ENCODE results near the gene CDC42EP4. TPM values are rescaled to one million over a fixed set of nuclear protein-coding genes. Genes with fewer than 3 reads are reported as not detected.
"Not testable (repeated sequence)": the region's sequence is repeated elsewhere in the genome, so short reads cannot be mapped to it uniquely, and the experiment has no call there.

CDC42EP4 gene
- total RNA-seq, 4 donors from 2014 or later: 33.0 to 94.6 (median 69.7) TPM

DNA sequence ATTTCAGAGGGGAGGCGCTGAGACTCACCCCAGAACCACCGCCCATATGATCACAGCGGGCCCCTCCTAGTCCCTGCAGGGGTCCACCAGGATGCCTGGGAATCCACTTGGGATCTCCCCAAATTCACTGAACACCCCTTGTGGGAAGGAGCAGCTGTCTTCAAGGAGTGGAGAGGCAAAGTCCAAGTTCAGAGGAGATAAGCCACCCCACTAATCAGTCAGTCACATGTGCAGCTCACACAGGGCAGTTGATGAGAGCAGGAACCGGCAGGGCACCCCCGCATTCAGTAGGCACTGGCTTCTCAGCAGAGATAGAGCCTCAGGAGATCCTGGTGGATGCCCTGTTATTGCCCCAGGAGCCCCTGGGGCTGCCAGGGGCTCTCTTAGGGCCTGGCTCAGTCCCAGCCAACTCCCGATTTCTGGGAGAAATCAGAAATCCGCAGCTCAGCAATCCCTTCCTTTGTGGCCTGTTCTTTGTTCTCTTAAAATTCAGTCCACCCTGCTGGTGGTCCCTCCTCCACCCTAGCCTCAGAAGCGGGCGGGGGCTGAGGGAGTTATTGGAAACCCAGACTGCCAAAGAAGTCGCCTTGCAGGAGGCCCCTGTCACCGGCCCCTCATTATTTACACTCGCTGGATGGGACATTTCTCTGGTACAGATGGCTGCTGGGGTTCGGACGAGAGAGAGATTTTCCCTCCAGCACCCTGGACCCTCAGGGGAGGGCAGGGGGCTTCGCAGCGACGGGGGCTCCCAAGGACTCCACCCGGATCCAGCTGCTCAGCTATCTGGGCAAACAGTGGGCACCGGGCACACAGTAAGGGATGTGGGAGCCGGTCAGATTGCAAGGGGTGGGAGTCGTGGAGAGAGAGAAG lies 1.8 kb downstream of the CDC42EP4 start:
- DNase-seq (ENCODE audit: low spot score in 2 of 2): no peak
- H3K4me3 ChIP-seq (ENCODE audit: low read depth, poor library complexity, severe bottlenecking): peak overlapping the region; percentile 81
- intact Hi-C loops (cut with DNase I; ENCODE audit: low total_unique reads): no loop called here
- TF ChIP-seq CTCF (IDR thresholded peaks at IDR 0.05) (no peak), POLR2A (IDR thresholded peaks at IDR 0.05) (no peak)
- 5 to 10% methylated on average over 21 of the region's 21 CpGs for WGBS, 2 donors

DNA sequence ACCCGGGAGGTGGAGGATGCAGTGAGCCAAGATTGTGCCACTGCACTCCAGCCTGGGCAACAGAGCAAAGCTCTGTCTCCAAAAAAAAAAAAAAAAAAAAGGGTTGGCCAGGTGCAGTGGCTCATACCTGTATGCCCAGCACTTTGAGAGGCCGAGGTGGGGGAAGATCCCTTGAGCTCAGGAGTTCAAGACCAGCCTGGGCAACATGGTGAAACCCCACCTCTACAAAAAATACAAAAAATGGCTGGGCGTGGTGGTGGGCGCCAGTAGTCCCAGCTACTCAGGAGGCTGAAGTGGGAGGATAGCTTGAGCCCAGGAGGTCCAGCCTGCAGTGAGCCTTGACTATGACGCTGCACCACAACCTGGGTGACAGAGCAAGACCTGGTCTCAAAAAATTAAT lies 2.8 kb downstream of the CDC42EP4 start:
- 71 to 72% methylated on average over 5 of the region's 5 CpGs for WGBS, 2 donors
- intact Hi-C loops (cut with DNase I; ENCODE audit: low total_unique reads); DNase-seq (ENCODE audit: low spot score in 2 of 2); H3K4me3 ChIP-seq (ENCODE audit: low read depth, poor library complexity, severe bottlenecking): not testable (repeated sequence)

- intact Hi-C loops (cut with DNase I; ENCODE audit: low total_unique reads): no loop called here
- H3K4me3 ChIP-seq (ENCODE audit: low read depth, poor library complexity, severe bottlenecking): no peak overlapping the region
- TF ChIP-seq POLR2A (IDR thresholded peaks at IDR 0.05): no peak
- TF ChIP-seq CTCF (IDR thresholded peaks at IDR 0.05): no peak
- peak; percentile 81 to 92 for DNase-seq (ENCODE audit: low spot score in 2 of 2)
- 26 to 27% methylated on average over 23 of the region's 23 CpGs for WGBS, 2 donors
Observed at GRCh38 chr17:73308017-73308823, 3.6 kb downstream of the CDC42EP4 start.

DNA sequence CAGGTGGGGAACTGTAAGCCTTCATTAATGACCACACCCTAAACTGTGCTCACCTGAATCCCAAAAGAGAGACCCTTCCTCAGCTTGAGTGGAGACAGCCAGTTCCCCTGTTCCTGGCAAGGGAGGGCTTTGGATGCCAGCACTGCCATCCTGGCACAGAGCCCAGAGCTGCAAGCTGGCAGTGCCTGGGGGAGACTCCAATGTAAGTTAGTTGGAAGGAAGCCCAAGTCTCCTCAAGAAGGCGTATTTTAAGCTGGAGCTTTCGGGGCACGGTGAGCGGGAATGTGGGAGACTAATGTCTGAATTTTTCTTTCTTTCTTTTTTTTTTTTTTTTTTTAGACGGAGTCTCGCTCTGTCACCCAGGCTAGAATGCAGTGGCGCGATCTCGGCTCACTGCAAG lies 4.7 kb downstream of the CDC42EP4 start:
- no peak for TF ChIP-seq CTCF (IDR thresholded peaks at IDR 0.05)
- TF ChIP-seq POLR2A (IDR thresholded peaks at IDR 0.05): no peak
- H3K4me3 ChIP-seq (ENCODE audit: low read depth, poor library complexity, severe bottlenecking): no peak overlapping the region
- intact Hi-C loops (cut with DNase I; ENCODE audit: low total_unique reads): no loop called here
- WGBS, 2 donors: 43 to 53% methylated on average over 9 of the region's 9 CpGs
- no peak for DNase-seq (ENCODE audit: low spot score in 2 of 2)

DNA sequence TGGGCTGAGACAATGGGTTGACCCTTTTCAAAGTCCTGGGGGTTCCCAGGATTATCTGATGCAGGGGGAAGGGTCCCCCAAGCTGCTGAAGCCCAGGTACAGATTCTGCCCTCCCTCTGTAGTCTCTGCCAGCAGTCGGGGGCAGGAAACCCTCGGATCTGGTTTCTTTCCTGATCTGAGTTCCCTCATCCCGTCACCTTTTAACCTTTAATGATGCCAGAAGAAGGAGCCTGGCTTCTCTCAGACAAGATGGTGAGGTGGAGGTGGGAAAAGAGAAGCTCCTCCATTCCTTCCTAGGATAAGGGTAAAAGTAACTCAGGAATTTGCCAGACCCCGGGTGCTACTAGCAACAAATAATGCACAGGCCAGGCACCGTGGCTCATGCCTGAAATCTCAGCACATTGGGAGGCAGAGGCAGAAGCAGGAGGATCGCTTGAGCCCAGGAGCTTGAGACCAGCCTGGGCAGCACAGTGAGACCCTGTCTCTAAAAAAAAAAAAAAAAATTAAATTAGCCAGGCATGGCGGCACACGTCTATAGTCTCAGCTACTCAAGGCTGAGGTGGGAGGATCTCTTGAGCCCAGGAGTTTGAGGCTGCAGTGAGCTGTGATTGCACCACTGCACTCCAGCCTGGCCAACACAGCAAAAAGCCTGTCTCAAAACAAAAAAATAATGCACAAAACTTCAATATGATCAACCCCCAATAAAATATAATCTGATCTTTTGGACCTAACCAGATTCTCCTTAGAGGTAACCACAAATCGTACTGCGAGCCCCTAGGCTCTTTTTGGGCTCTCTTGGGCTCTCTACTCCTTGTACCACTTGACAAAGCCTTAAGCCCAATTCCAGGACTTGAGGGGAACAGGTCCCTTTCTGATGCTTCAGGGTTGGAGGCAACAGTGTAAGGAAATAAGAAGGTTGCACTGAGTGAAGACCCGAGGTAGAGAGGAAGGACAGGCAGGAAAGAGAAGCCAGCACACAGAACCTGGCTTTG lies 5.7 kb downstream of the CDC42EP4 start:
- TF ChIP-seq CTCF (IDR thresholded peaks at IDR 0.05): no peak
- no peak overlapping the region for H3K4me3 ChIP-seq (ENCODE audit: low read depth, poor library complexity, severe bottlenecking)
- intact Hi-C loops (cut with DNase I; ENCODE audit: low total_unique reads): no loop called here
- DNase-seq (ENCODE audit: low spot score in 2 of 2): no peak
- WGBS, 2 donors: 36 to 51% methylated on average over 11 of the region's 11 CpGs
